Nephron progenitor cell (in vitro differentiated cells): ENCODE results near the gene DNAI1.
"Not testable (repeated sequence)": the region's sequence is repeated elsewhere in the genome, so short reads cannot be mapped to it uniquely, and the experiment has no call there.

Experiments
- DNase-seq: peaks from one replicate; pipeline ENCODE4 v3.0.0; 2021
- H3K27ac Mint-ChIP-seq: 2 replicates; pipeline ENCODE4 v1.8.0; 2021; ENCODE audit warnings: mild to moderate bottlenecking, moderate library complexity, mixed read lengths
- H3K27me3 Mint-ChIP-seq: 2 replicates; pipeline ENCODE4 v1.8.0; 2021; ENCODE audit warnings: mild to moderate bottlenecking, low read depth, mixed read lengths; ENCODE audit not compliant: poor library complexity
- H3K36me3 Mint-ChIP-seq: 2 replicates; pipeline ENCODE4 v1.8.0; 2021; ENCODE audit warnings: low read depth, mixed read lengths
- H3K4me1 Mint-ChIP-seq: 2 replicates; pipeline ENCODE4 v1.8.0; 2021; ENCODE audit warnings: mixed read lengths
- H3K4me3 Mint-ChIP-seq: 2 replicates; pipeline ENCODE4 v1.8.0; 2021; ENCODE audit warnings: mild to moderate bottlenecking, moderate library complexity, mixed read lengths
- H3K9me3 Mint-ChIP-seq: 2 replicates; pipeline ENCODE4 v1.8.0; 2021; ENCODE audit warnings: mild to moderate bottlenecking, moderate library complexity, mixed read lengths
- TF ChIP-seq, protein P1 (sequence below): fragments of 200-600 bp; sonication (generic); IDR thresholded peaks from 2 replicates; pipeline ENCODE4 v1.5.0; 2021; ENCODE audit warnings: antibody characterized with exemption

Gene DNAI1

GRCh38 chr9:34477541-34477940 is 18.9 kb downstream of the DNAI1 start:
- H3K27ac Mint-ChIP-seq: no peak overlapping the region
- TF ChIP-seq, protein P1, sequence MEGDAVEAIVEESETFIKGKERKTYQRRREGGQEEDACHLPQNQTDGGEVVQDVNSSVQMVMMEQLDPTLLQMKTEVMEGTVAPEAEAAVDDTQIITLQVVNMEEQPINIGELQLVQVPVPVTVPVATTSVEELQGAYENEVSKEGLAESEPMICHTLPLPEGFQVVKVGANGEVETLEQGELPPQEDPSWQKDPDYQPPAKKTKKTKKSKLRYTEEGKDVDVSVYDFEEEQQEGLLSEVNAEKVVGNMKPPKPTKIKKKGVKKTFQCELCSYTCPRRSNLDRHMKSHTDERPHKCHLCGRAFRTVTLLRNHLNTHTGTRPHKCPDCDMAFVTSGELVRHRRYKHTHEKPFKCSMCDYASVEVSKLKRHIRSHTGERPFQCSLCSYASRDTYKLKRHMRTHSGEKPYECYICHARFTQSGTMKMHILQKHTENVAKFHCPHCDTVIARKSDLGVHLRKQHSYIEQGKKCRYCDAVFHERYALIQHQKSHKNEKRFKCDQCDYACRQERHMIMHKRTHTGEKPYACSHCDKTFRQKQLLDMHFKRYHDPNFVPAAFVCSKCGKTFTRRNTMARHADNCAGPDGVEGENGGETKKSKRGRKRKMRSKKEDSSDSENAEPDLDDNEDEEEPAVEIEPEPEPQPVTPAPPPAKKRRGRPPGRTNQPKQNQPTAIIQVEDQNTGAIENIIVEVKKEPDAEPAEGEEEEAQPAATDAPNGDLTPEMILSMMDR: no peak

DNA sequence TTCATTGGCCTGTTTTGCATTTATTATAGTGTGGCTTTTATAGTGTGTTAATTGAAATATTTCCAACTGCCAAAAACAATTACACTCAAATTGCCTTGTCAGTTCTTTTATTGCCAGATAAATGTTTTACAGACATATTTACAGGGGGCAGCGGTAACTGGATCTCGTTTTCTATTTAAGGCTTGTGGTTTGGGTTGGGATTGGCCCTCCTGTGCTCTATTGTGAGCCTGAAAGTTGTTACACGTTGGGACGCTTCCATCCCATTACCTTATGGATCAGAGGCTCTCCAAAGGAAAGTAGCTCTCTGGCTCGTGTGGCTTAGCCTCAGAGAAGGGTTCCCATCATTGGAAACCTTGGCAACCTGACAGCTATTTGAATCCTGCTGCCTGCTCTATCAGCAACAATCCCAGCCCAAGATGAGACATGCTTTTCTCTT is 20.8 kb downstream of the DNAI1 start:
- Mint-ChIP-seq H3K27ac (no peak overlapping the region), H3K27me3 (peaks cover 16% of the 10 kb centered on the region), H3K36me3 (no peaks in the 10 kb centered on the region), H3K9me3 (peaks cover 3% of the 10 kb centered on the region), H3K4me3 (no peak overlapping the region), H3K4me1 (no peaks in the 10 kb centered on the region)
- no peak for DNase-seq
- TF ChIP-seq, protein P1: no peak

More at GRCh38 chr9:34477541-34477940, 18.9 kb downstream of the DNAI1 start:
- Mint-ChIP-seq H3K36me3 (no peaks in the 10 kb centered on the region), H3K4me1 (no peaks in the 10 kb centered on the region), H3K27me3 (peaks cover 16% of the 10 kb centered on the region), H3K9me3 (peaks cover 3% of the 10 kb centered on the region), H3K4me3 (no peak overlapping the region)
- no peak for DNase-seq

DNA sequence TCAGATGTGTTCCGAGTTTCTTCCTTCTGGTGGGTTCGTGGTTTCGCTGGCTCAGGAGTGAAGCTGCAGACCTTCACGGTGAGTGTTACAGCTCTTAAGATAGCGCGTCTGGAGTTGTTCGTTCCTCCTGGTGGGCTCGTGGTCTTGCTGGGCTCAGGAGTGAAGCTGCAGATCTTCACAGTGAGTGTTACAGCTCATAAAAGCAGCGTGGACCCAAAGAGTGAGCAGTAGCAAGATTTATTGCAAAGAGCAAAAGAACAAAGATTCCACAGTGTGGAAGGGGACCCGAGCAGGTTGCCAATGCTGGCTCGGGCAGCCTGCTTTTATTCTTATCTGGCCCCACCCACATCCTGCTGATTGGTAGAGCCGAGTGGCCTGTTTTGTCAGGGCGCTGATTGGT is 23.0 kb downstream of the DNAI1 start:
- not testable (repeated sequence) for H3K4me1 Mint-ChIP-seq, H3K27me3 Mint-ChIP-seq, H3K9me3 Mint-ChIP-seq, H3K36me3 Mint-ChIP-seq, H3K4me3 Mint-ChIP-seq, DNase-seq, H3K27ac Mint-ChIP-seq

GRCh38 chr9:34482746-34483145 is 24.1 kb downstream of the DNAI1 start:
- not testable (repeated sequence) for H3K27me3 Mint-ChIP-seq, DNase-seq, H3K9me3 Mint-ChIP-seq, H3K27ac Mint-ChIP-seq, H3K36me3 Mint-ChIP-seq, H3K4me1 Mint-ChIP-seq, H3K4me3 Mint-ChIP-seq

DNA sequence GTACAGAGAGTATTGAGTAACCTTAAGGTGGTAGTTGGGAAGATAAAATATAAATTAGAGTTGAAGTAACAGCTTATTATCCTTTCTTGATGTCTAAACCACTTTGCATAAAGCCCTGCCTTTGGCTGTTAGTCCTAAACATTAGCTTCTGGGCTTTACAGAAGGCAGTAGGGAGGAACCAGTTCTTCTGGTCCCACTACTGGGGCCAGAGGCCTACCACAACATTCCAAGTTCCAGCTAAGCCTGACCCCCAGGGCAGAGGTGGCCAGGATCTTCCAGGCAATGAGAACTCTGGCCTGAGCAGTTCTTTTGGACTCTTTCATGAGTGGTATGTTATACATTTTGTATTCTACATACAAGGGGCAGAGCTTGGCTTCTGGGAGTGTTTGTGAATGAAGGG is 26.1 kb downstream of the DNAI1 start:
- no peaks in the 10 kb centered on the region for H3K4me1 Mint-ChIP-seq
- no peak for DNase-seq

GRCh38 chr9:34485822-34486221 is 27.2 kb downstream of the DNAI1 start:
- peaks cover 3% of the 10 kb centered on the region for H3K9me3 Mint-ChIP-seq
- TF ChIP-seq, protein P1: no peak
- DNase-seq: no peak
- H3K27me3 Mint-ChIP-seq: peaks cover 28% of the 10 kb centered on the region
- no peak overlapping the region for H3K4me3 Mint-ChIP-seq
- no peak overlapping the region for H3K27ac Mint-ChIP-seq
- no peaks in the 10 kb centered on the region for H3K36me3 Mint-ChIP-seq
- no peaks in the 10 kb centered on the region for H3K4me1 Mint-ChIP-seq

More for the DNA sequence above, 26.1 kb downstream of the DNAI1 start:
- Mint-ChIP-seq H3K27ac (no peak overlapping the region), H3K36me3 (no peaks in the 10 kb centered on the region), H3K4me3 (no peak overlapping the region), H3K9me3 (peaks cover 3% of the 10 kb centered on the region), H3K27me3 (peaks cover 19% of the 10 kb centered on the region)
- TF ChIP-seq, protein P1: no peak

DNA sequence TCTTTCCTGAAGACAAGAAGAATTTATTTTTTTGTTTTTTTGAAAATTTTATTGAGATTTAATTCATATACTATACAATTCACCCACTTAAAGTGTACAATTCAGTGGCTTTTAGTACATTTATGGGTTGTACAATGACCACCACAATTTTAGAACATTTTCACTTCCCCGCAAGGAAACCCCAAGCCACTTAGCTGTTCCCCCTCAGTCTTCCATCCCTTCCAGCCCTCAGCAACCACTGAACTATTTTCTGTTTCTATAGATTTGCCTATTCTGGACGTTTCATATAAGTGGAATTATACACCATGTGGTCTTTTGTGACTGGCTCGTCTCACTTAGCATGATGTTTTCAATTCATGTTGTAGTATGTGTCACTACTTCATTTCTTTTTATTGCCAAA is 28.0 kb downstream of the DNAI1 start:
- TF ChIP-seq, protein P1: no peak
- Mint-ChIP-seq H3K4me1 (no peaks in the 10 kb centered on the region), H3K9me3 (peaks cover 3% of the 10 kb centered on the region), H3K36me3 (no peaks in the 10 kb centered on the region), H3K27me3 (peaks cover 29% of the 10 kb centered on the region), H3K27ac (no peak overlapping the region), H3K4me3 (no peak overlapping the region)
- no peak for DNase-seq
